SK-N-SH (cell line): ENCODE results near the gene RAB4B. TPM values are rescaled to one million over a fixed set of nuclear protein-coding genes. Genes with fewer than 3 reads are reported as not detected.

Experiments
- CTCF ChIA-PET: fragments of 300-600, 350-600 bp; formaldehyde crosslinking; extraction: SDS; loops from one replicate; lab custom pipeline; 2021; lab: Yijun Ruan, JAX
- POLR2A ChIA-PET: fragments of 350-600 bp; sonication (Branson Sonifier 250); formaldehyde crosslinking; extraction: SDS; loops from one replicate; lab custom pipeline; 2020; ENCODE audit warnings: antibody characterized with exemption, inconsistent platforms; lab: Yijun Ruan, JAX
- DNase-seq: peaks from one replicate; pipeline ENCODE4 v3.0.0; 2012
- H2AFZ ChIP-seq: fragments of 200-600 bp; sonication (generic); 2 replicates; pipeline ENCODE4 v1.8.1; 2016; ENCODE audit warnings: antibody characterized with exemption, mild to moderate bottlenecking, low read depth
- H3F3A ChIP-seq: fragments of 200-600 bp; sonication (generic); replicated peaks from 2 replicates; pipeline ENCODE3; 2016; ENCODE audit warnings: antibody characterized with exemption, mild to moderate bottlenecking; ENCODE audit not compliant: insufficient read depth
- H3K27ac ChIP-seq, 2 experiments: fragments of 200-500 bp in 1 of 2; fragments of 200-600 bp in 1 of 2; sonication (Bioruptor generic) in 1 of 2; sonication (generic), shearing (Covaris generic) in 1 of 2; 2 replicates each; pipeline versions ENCODE4 v1.5.1 to v1.6.1; 2014 to 2016; ENCODE audit warnings: low read depth in 2 of 2, inconsistent platforms in 1 of 2, low read length in 1 of 2, mild to moderate bottlenecking in 1 of 2, mixed read lengths in 1 of 2
- H3K27me3 ChIP-seq: fragments of 200-600 bp; sonication (generic), shearing (Covaris generic); 2 replicates; pipeline ENCODE4 v1.6.1; 2016; ENCODE audit warnings: mixed run types; ENCODE audit not compliant: insufficient read depth
- H3K36me3 ChIP-seq, 2 experiments: fragments of 200-500 bp in 1 of 2; fragments of 200-600 bp in 1 of 2; sonication (Bioruptor generic) in 1 of 2; sonication (generic) in 1 of 2; replicated peaks in 1 of 2; 2 replicates each; pipeline versions ENCODE3 to v1.5.1; 2014 to 2016; ENCODE audit warnings: low read length in 1 of 2, mild to moderate bottlenecking in 1 of 2; ENCODE audit not compliant: insufficient read depth in 2 of 2, control insufficient read depth in 1 of 2
- H3K4me1 ChIP-seq, 2 experiments: fragments of 200-500 bp in 1 of 2; fragments of 200-600 bp in 1 of 2; sonication (Bioruptor generic) in 1 of 2; sonication (generic), shearing (Covaris generic) in 1 of 2; 2 replicates each; pipeline versions ENCODE4 v1.5.1 to v1.6.1; 2014 to 2016; ENCODE audit warnings: low read depth in 1 of 2, low read length in 1 of 2, mixed run types in 1 of 2; ENCODE audit not compliant: insufficient read depth in 2 of 2, control insufficient read depth in 1 of 2
- H3K4me2 ChIP-seq: fragments of 200-600 bp; sonication (generic), shearing (Covaris generic); 2 replicates; pipeline ENCODE4 v1.6.1; 2017; ENCODE audit warnings: mixed run types
- H3K4me3 ChIP-seq, 2 experiments: fragments of 200-500 bp in 1 of 2; fragments of 200-600 bp in 1 of 2; sonication (Bioruptor generic) in 1 of 2; sonication (generic), shearing (Covaris generic) in 1 of 2; 2 replicates each; pipeline versions ENCODE4 v1.5.1 to v1.8.1; 2014 to 2016; ENCODE audit warnings: low read depth in 2 of 2, inconsistent platforms in 1 of 2, low read length in 1 of 2, mild to moderate bottlenecking in 1 of 2, mixed read lengths in 1 of 2, moderate library complexity in 1 of 2
- H3K79me2 ChIP-seq: fragments of 200-600 bp; sonication (generic); 2 replicates; pipeline ENCODE4 v1.8.1; 2017; ENCODE audit warnings: mild to moderate bottlenecking; ENCODE audit not compliant: insufficient read depth
- H3K9ac ChIP-seq: fragments of 200-600 bp; sonication (generic); 2 replicates; pipeline ENCODE4 v1.6.1; 2017; ENCODE audit warnings: mixed run types
- H3K9me2 ChIP-seq: fragments of 200-600 bp; sonication (generic); 2 replicates; pipeline ENCODE4 v1.6.1; 2017; ENCODE audit warnings: mixed run types
- H3K9me3 ChIP-seq: fragments of 200-600 bp; sonication (generic); 2 replicates; pipeline ENCODE4 v1.6.1; 2017; ENCODE audit warnings: mixed run types, mild to moderate bottlenecking, moderate library complexity
- H4K20me1 ChIP-seq: fragments of 200-600 bp; sonication (generic); 2 replicates; pipeline ENCODE4 v1.6.1; 2017; ENCODE audit warnings: mild to moderate bottlenecking, mixed run types; ENCODE audit not compliant: insufficient read depth
- CTCF ChIP-seq: fragments of 200-600 bp; sonication (generic); IDR thresholded peaks from 2 replicates; pipeline ENCODE4 v1.6.1; 2017; ENCODE audit warnings: antibody characterized with exemption, mild to moderate bottlenecking, moderate library complexity
- EP300 ChIP-seq, 2 experiments: IDR thresholded peaks; 2 replicates each; pipeline versions ENCODE4 v1.4.0 to v1.6.1; 2012; ENCODE audit warnings: borderline replicate concordance in 1 of 2, low read depth in 1 of 2, low read length in 1 of 2
- EZH2phosphoT487 ChIP-seq: fragments of 200-600 bp; sonication (generic); IDR thresholded peaks from 2 replicates; pipeline ENCODE4 v1.6.1; 2017; ENCODE audit warnings: low read depth, mixed run types, mild to moderate bottlenecking, antibody characterized with exemption, moderate library complexity, borderline replicate concordance
- FOSL2 ChIP-seq: IDR thresholded peaks from 2 replicates; pipeline ENCODE4 v1.4.0; 2012; ENCODE audit warnings: low read depth, mild to moderate bottlenecking, moderate library complexity, borderline replicate concordance
- FOXJ3 ChIP-seq: sonication (generic); formaldehyde crosslinking; IDR thresholded peaks from 2 replicates; pipeline ENCODE4 v1.5.1; 2020; ENCODE audit warnings: mild to moderate bottlenecking, missing genetic modification reagents
- FOXM1 ChIP-seq: IDR thresholded peaks from 2 replicates; pipeline ENCODE4 v1.4.0; 2012; ENCODE audit warnings: low read depth, mild to moderate bottlenecking
- GABPA ChIP-seq: IDR thresholded peaks from 2 replicates; pipeline ENCODE4 v1.4.0; 2012; ENCODE audit warnings: low read depth, mild to moderate bottlenecking
- IRF3 ChIP-seq: fragments of 150-350 bp; IDR thresholded peaks from 2 replicates; pipeline ENCODE4 v1.6.1; 2016; ENCODE audit warnings: mild to moderate bottlenecking, low read depth, low read length
- MAX ChIP-seq: IDR thresholded peaks from 2 replicates; pipeline ENCODE4 v1.4.0; 2012; ENCODE audit warnings: low read depth
- NFIC ChIP-seq: IDR thresholded peaks from 2 replicates; pipeline ENCODE4 v1.4.0; 2012; ENCODE audit warnings: borderline replicate concordance
- NRF1 ChIP-seq: IDR thresholded peaks from 2 replicates; pipeline ENCODE4 v1.6.1; 2012; ENCODE audit warnings: low read depth, mild to moderate bottlenecking, low read length
- POLR2AphosphoS5 ChIP-seq: IDR thresholded peaks from 2 replicates; pipeline ENCODE4 v1.6.1; 2012; ENCODE audit warnings: low read depth, low read length
- RCOR1 ChIP-seq: fragments of 150-350 bp; IDR thresholded peaks from 2 replicates; pipeline ENCODE4 v1.6.1; 2017; ENCODE audit warnings: antibody characterized with exemption, low read length
- RXRA ChIP-seq: IDR thresholded peaks from 2 replicates; pipeline ENCODE4 v1.4.0; 2012; ENCODE audit warnings: low read depth, mild to moderate bottlenecking, borderline replicate concordance
- SIN3A ChIP-seq: IDR thresholded peaks from 2 replicates; pipeline ENCODE4 v1.6.1; 2012; ENCODE audit warnings: low read depth, mild to moderate bottlenecking, low read length, moderate library complexity, borderline replicate concordance
- SMC3 ChIP-seq: IDR thresholded peaks from 2 replicates; pipeline ENCODE4 v1.6.1; 2012; ENCODE audit warnings: low read depth, low read length, improper control_type of control experiment
- TAF1 ChIP-seq: IDR thresholded peaks from 2 replicates; pipeline ENCODE4 v1.6.1; 2012; ENCODE audit warnings: low read depth, mild to moderate bottlenecking, low read length, moderate library complexity, borderline replicate concordance
- TEAD4 ChIP-seq: IDR thresholded peaks from 2 replicates; pipeline ENCODE4 v1.4.0; 2012; ENCODE audit warnings: mild to moderate bottlenecking, borderline replicate concordance; ENCODE audit not compliant: insufficient read depth
- WGBS: methylation state at CpG from one replicate; pipeline ENCODE4 v1.1.6; 2017; ENCODE audit warnings: low lambda C conversion rate; 5-methylcytosine and 5-hydroxymethylcytosine counted together
- polyA plus RNA-seq, 3 experiments: library from polyadenylated mRNA; depleted of rRNA; stranded (reverse); fragments of >200 nt; gene quantifications; 2 replicates each; pipeline ENCODE4 v1.2.3, GENCODE V29; 2012

Gene RAB4B
- polyA plus RNA-seq, 1 of the 3 experiments (the other 2 are of a cell fraction): 53.2 TPM

DNA sequence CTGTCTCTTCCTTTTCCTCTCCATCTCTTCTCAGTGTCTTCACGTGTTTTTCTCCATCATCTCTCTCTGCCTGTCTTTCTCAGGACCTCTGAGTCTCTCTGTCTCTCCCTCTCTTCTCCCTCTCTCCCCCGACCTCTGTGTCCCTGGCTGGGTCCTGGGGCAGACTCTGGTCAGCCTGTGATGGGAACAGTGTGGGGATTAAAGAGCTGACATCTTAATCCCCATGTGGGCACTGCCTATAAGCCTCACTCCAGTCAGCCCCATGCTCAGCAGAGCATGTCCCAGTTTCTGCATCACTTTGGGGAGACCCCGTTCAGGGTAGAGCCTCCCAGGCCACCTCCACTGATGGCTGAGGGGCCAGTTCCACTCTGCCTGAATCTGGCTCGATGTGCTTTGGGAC lies 37.2 kb downstream of the RAB4B start:
- Histone ChIP-seq H3F3A (peaks cover 9% of the 10 kb centered on the region), H3K36me3 (peaks cover 0 to under 1% of the 10 kb centered on the region in 2 experiments), H3K27ac (no peak overlapping the region), H3K9me3 (no peaks in the 10 kb centered on the region), H4K20me1 (peaks cover 3% of the 10 kb centered on the region; the same call in 1 of the 2 replicates), H3K9me2 (no peaks in the 10 kb centered on the region), H3K4me2 (no peak overlapping the region), H3K27me3 (no peaks in the 10 kb centered on the region), H3K9ac (no peak overlapping the region), H3K79me2 (no peaks in the 10 kb centered on the region), H3K4me3 (no peak overlapping the region), H2AFZ (no peak overlapping the region), H3K4me1 (peaks cover 8 to 11% of the 10 kb centered on the region in 2 experiments; a peak in 3 of 4 replicates)
- POLR2A ChIA-PET: no interaction called here
- DNase-seq: no peak
- CTCF ChIA-PET: no interaction called here
- TF ChIP-seq CTCF: no peak
- no peak for TF ChIP-seq MAX
- TF ChIP-seq EP300 (IDR thresholded peaks at IDR 0.05; ENCODE audit: borderline replicate concordance in 1 of 2, low read depth in 1 of 2, low read length in 1 of 2): no peak
- TF ChIP-seq POLR2AphosphoS5: no peak
- no peak for TF ChIP-seq NFIC
- no peak for TF ChIP-seq RXRA
- no peak for TF ChIP-seq TAF1
- no peak for TF ChIP-seq TEAD4
- TF ChIP-seq EZH2phosphoT487: no peak
- TF ChIP-seq IRF3: no peak
- no peak for TF ChIP-seq FOXM1
- TF ChIP-seq SMC3: no peak
- no peak for TF ChIP-seq RCOR1
- no peak for TF ChIP-seq GABPA
- TF ChIP-seq NRF1: no peak
- TF ChIP-seq FOSL2: no peak
- TF ChIP-seq FOXJ3 (CRISPR knock-in tag): no peak
- TF ChIP-seq SIN3A: no peak
- 73% methylated on average over 4 of the region's 4 CpGs for WGBS
